Hepatocyte (in vitro differentiated cells): Measurements from ENCODE around the gene RGS18.

Source experiments
- EZH2 ChIP-seq: fragments of 200-600 bp; sonication (generic); IDR thresholded peaks from 2 replicates; pipeline ENCODE4 v1.6.1; 2016; ENCODE audit warnings: antibody characterized with exemption, mild to moderate bottlenecking, borderline replicate concordance
- TF ChIP-seq, protein P1 (sequence below): fragments of 200-600 bp; sonication (generic); IDR thresholded peaks from 2 replicates; pipeline ENCODE4 v1.5.1; 2016; ENCODE audit warnings: antibody characterized with exemption, mild to moderate bottlenecking; ENCODE audit not compliant: poor library complexity

DNA sequence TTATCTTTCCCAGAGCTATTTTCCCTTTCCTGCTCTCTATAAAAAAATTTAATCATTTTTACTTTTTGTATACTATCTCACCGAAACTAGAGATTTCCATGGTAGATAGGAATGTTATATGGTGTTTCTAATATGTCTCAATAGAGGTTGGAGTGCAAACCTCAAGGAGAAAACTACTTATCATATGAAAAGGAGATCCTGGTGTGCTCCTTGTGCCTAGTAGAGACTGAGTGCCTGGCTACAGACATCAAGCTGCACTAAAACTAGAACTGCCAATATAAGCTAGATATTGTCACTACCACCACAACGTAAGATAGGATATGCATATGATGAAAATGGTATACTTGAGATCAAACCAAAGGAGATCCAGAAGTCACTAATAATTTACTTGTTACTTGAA lies 67.0 kb downstream of the RGS18 start:
- TF ChIP-seq, protein P1, sequence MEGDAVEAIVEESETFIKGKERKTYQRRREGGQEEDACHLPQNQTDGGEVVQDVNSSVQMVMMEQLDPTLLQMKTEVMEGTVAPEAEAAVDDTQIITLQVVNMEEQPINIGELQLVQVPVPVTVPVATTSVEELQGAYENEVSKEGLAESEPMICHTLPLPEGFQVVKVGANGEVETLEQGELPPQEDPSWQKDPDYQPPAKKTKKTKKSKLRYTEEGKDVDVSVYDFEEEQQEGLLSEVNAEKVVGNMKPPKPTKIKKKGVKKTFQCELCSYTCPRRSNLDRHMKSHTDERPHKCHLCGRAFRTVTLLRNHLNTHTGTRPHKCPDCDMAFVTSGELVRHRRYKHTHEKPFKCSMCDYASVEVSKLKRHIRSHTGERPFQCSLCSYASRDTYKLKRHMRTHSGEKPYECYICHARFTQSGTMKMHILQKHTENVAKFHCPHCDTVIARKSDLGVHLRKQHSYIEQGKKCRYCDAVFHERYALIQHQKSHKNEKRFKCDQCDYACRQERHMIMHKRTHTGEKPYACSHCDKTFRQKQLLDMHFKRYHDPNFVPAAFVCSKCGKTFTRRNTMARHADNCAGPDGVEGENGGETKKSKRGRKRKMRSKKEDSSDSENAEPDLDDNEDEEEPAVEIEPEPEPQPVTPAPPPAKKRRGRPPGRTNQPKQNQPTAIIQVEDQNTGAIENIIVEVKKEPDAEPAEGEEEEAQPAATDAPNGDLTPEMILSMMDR = no peak
- TF ChIP-seq EZH2 = no peak
